GM12878 (cell line): ENCODE data around the gene AGER. TPM values are rescaled to one million over a fixed set of nuclear protein-coding genes. Genes with fewer than 3 reads are reported as not detected.

Experiments used
- BCL11A ChIP-seq: IDR thresholded peaks from 2 replicates; pipeline ENCODE4 v1.6.1; 2011; ENCODE audit warnings: low read depth, low read length
- BHLHE40 ChIP-seq, 2 experiments: fragments of 450-650 bp in 1 of 2; IDR thresholded peaks; 2 replicates each; pipeline ENCODE4 v1.6.1; 2011 to 2017; ENCODE audit warnings: low read depth in 2 of 2, borderline replicate concordance in 1 of 2, improper control_type of control experiment in 1 of 2, low read length in 1 of 2, mild to moderate bottlenecking in 1 of 2
- CHD1 ChIP-seq: IDR thresholded peaks from 2 replicates; pipeline ENCODE4 v1.6.1; 2012; ENCODE audit warnings: low read depth, low read length, improper control_type of control experiment
- EED ChIP-seq: sonication (generic); IDR thresholded peaks from 2 replicates; pipeline ENCODE4 v1.6.1; 2016; ENCODE audit warnings: antibody characterized with exemption, low read depth
- NBN ChIP-seq: fragments of 450-650 bp; IDR thresholded peaks from 2 replicates; pipeline ENCODE4 v1.6.1; 2016
- NFIC ChIP-seq: IDR thresholded peaks from 2 replicates; pipeline ENCODE4 v1.6.1; 2012; ENCODE audit warnings: low read depth, mild to moderate bottlenecking, inconsistent platforms, low read length, moderate library complexity
- NFXL1 ChIP-seq: fragments of 450-650 bp; IDR thresholded peaks from 2 replicates; pipeline ENCODE4 v1.6.1; 2017; ENCODE audit warnings: antibody characterized with exemption, mild to moderate bottlenecking, borderline replicate concordance
- NR2C1 ChIP-seq: fragments of 450-650 bp; IDR thresholded peaks from 2 replicates; pipeline ENCODE4 v1.6.1; 2017; ENCODE audit warnings: antibody characterized with exemption, mild to moderate bottlenecking, moderate library complexity
- PAX8 ChIP-seq: fragments of 450-650 bp; IDR thresholded peaks from 2 replicates; pipeline ENCODE4 v1.6.1; 2017; ENCODE audit warnings: mild to moderate bottlenecking, moderate library complexity
- SP1 ChIP-seq: IDR thresholded peaks from one replicate; pipeline ENCODE4 v1.6.1; 2011; ENCODE audit warnings: low read depth, low read length
- STAT3 ChIP-seq: IDR thresholded peaks from 2 replicates; pipeline ENCODE4 v1.6.1; 2011; ENCODE audit warnings: low read depth, low read length, improper control_type of control experiment
- SUPT20H ChIP-seq: IDR thresholded peaks from 2 replicates; pipeline ENCODE4 v1.6.1; 2011; ENCODE audit warnings: low read depth, mild to moderate bottlenecking, low read length, moderate library complexity, borderline replicate concordance; ENCODE audit not compliant: control insufficient read depth
- ZNF384 ChIP-seq: IDR thresholded peaks from 2 replicates; pipeline ENCODE4 v1.6.1; 2012; ENCODE audit warnings: low read depth, mild to moderate bottlenecking, low read length, improper control_type of control experiment, borderline replicate concordance
- polyA plus RNA-seq, 11 experiments: library from polyadenylated mRNA; depleted of rRNA in 4 of 11; unstranded in 6 of 11; stranded (reverse) in 5 of 11; fragments of >200 nt; fragmentation: Nextera tagmentation in 4 of 11; fragmentation: Illumina TruSeq in 1 of 11; extraction: Ambion mirVana in 4 of 11; extraction: Trizol in 1 of 11; gene quantifications; 1 replicate in 1 of 11; 2 replicates in 10 of 11; pipeline versions ENCODE4 v1.2.1 to v1.2.3, GENCODE V29; 2011 to 2016; ENCODE audit warnings: inconsistent platforms in 2 of 11, missing spikeins in 2 of 11, low read depth in 1 of 11
- total RNA-seq, 4 experiments: library from RNA; depleted of rRNA in 3 of 4; stranded (reverse); fragments of >200 nt in 3 of 4; fragmentation: Illumina TruSeq in 1 of 4; extraction: Trizol in 1 of 4; gene quantifications; 2 replicates each; pipeline versions ENCODE4 v1.2.1 to v1.2.3, GENCODE V29; 2013 to 2021
- TF ChIP-seq, protein P1 (sequence below): fragments of 450-650 bp; IDR thresholded peaks from 2 replicates; pipeline ENCODE4 v1.6.1; 2017; ENCODE audit warnings: low read depth, mild to moderate bottlenecking, moderate library complexity
- TF ChIP-seq, protein P2 (sequence below): IDR thresholded peaks from 2 replicates; pipeline ENCODE4 v1.6.1; 2011; ENCODE audit warnings: borderline replicate concordance, low read depth, mild to moderate bottlenecking, moderate library complexity, low read length; ENCODE audit not compliant: insufficient read depth, poor library complexity, severe bottlenecking
- TF ChIP-seq, protein P3 (sequence below): IDR thresholded peaks from 2 replicates; pipeline ENCODE4 v1.6.1; 2011; ENCODE audit warnings: borderline replicate concordance, low read depth, mild to moderate bottlenecking, moderate library complexity, mixed read lengths, low read length; ENCODE audit not compliant: insufficient read depth; ENCODE audit errors: extremely low read length
- TF ChIP-seq, protein P4 (sequence below): fragments of 450-650 bp; IDR thresholded peaks from 2 replicates; pipeline ENCODE4 v1.6.1; 2018; ENCODE audit warnings: mild to moderate bottlenecking, low read depth, moderate library complexity; ENCODE audit not compliant: partially characterized antibody
- TF ChIP-seq, protein P5 (sequence below): fragments of 450-650 bp; IDR thresholded peaks from 2 replicates; pipeline ENCODE4 v1.6.1; 2016; ENCODE audit warnings: mild to moderate bottlenecking
- TF ChIP-seq, protein P6 (sequence below): fragments of 450-650 bp; IDR thresholded peaks from 2 replicates; pipeline ENCODE4 v1.6.1; 2017; ENCODE audit warnings: borderline replicate concordance

Gene AGER
- total and polyA plus RNA-seq, 10 of the 15 experiments (the other 5 are each of a cell fraction or from before 2014, with no cell fraction given), result 1.1 to 18.2 (median 3.9) TPM

DNA sequence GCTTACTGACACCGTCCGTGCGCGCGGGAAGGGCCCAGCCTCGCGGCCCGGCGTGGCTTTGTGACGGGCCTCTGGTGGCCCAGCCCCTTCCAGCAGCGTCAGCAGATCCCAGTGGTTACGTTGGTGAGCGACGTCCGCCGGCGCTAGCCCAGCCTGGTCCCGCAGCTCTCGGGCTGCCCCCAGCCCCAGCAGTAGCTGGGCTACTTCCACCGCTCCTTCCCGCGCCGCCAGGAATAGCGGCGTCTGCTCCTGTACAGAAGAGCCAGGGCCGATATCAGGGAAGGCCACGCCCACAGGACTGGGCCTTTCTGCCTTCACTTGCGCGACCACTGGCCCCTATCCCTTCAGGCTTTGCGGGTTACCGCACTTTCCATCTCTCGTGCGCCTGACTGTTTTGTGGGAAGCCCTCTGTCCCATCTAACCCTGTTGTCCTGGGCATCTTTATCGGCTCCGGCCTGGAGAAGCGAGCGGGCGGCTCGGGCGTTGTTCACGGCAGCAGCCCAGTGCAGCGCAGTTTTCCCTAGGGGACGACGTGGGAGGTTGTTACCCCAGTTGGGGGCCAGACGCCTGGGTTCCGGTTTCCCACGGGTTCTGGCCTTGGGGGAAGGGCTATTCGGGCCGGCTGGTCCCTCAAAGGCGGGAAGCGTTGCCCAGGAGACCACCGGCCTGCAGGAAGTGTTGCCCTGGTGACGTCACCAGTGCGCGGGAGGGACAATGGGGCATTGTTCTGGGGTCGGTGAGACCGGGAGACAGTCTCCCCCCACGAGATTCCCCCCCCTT is 12.0 kb upstream of the AGER start (continued):
- TF ChIP-seq ZNF384 (no peak), SP1 (peak; percentile 44), PAX8 (no peak), NBN (peak; percentile 100), NR2C1 (no peak), EED (peak; percentile 81), NFXL1 (no peak), BHLHE40 (IDR thresholded peaks at IDR 0.05; ENCODE audit: borderline replicate concordance in 1 of 2, low read depth in 2 of 2, low read length in 1 of 2) (peak; percentile 76 to 91; a peak in 3 of 4 replicates), BCL11A (peak; percentile 40; the same call in 1 of the 2 replicates), STAT3 (no peak), NFIC (no peak), SUPT20H (no peak), CHD1 (no peak)
- TF ChIP-seq, protein P1, sequence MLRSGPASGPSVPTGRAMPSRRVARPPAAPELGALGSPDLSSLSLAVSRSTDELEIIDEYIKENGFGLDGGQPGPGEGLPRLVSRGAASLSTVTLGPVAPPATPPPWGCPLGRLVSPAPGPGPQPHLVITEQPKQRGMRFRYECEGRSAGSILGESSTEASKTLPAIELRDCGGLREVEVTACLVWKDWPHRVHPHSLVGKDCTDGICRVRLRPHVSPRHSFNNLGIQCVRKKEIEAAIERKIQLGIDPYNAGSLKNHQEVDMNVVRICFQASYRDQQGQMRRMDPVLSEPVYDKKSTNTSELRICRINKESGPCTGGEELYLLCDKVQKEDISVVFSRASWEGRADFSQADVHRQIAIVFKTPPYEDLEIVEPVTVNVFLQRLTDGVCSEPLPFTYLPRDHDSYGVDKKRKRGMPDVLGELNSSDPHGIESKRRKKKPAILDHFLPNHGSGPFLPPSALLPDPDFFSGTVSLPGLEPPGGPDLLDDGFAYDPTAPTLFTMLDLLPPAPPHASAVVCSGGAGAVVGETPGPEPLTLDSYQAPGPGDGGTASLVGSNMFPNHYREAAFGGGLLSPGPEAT, result peak; percentile 78
- TF ChIP-seq, protein P2, sequence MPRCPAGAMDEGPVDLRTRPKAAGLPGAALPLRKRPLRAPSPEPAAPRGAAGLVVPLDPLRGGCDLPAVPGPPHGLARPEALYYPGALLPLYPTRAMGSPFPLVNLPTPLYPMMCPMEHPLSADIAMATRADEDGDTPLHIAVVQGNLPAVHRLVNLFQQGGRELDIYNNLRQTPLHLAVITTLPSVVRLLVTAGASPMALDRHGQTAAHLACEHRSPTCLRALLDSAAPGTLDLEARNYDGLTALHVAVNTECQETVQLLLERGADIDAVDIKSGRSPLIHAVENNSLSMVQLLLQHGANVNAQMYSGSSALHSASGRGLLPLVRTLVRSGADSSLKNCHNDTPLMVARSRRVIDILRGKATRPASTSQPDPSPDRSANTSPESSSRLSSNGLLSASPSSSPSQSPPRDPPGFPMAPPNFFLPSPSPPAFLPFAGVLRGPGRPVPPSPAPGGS, result peak; percentile 84
- TF ChIP-seq, protein P3, sequence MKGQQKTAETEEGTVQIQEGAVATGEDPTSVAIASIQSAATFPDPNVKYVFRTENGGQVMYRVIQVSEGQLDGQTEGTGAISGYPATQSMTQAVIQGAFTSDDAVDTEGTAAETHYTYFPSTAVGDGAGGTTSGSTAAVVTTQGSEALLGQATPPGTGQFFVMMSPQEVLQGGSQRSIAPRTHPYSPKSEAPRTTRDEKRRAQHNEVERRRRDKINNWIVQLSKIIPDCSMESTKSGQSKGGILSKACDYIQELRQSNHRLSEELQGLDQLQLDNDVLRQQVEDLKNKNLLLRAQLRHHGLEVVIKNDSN, result no peak
- TF ChIP-seq, protein P4, sequence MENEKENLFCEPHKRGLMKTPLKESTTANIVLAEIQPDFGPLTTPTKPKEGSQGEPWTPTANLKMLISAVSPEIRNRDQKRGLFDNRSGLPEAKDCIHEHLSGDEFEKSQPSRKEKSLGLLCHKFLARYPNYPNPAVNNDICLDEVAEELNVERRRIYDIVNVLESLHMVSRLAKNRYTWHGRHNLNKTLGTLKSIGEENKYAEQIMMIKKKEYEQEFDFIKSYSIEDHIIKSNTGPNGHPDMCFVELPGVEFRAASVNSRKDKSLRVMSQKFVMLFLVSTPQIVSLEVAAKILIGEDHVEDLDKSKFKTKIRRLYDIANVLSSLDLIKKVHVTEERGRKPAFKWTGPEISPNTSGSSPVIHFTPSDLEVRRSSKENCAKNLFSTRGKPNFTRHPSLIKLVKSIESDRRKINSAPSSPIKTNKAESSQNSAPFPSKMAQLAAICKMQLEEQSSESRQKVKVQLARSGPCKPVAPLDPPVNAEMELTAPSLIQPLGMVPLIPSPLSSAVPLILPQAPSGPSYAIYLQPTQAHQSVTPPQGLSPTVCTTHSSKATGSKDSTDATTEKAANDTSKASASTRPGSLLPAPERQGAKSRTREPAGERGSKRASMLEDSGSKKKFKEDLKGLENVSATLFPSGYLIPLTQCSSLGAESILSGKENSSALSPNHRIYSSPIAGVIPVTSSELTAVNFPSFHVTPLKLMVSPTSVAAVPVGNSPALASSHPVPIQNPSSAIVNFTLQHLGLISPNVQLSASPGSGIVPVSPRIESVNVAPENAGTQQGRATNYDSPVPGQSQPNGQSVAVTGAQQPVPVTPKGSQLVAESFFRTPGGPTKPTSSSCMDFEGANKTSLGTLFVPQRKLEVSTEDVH, result peak; percentile 84
- TF ChIP-seq, protein P5, sequence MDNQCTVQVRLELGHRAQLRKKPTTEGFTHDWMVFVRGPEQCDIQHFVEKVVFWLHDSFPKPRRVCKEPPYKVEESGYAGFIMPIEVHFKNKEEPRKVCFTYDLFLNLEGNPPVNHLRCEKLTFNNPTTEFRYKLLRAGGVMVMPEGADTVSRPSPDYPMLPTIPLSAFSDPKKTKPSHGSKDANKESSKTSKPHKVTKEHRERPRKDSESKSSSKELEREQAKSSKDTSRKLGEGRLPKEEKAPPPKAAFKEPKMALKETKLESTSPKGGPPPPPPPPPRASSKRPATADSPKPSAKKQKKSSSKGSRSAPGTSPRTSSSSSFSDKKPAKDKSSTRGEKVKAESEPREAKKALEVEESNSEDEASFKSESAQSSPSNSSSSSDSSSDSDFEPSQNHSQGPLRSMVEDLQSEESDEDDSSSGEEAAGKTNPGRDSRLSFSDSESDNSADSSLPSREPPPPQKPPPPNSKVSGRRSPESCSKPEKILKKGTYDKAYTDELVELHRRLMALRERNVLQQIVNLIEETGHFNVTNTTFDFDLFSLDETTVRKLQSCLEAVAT, result peak; percentile 96
- TF ChIP-seq, protein P6, sequence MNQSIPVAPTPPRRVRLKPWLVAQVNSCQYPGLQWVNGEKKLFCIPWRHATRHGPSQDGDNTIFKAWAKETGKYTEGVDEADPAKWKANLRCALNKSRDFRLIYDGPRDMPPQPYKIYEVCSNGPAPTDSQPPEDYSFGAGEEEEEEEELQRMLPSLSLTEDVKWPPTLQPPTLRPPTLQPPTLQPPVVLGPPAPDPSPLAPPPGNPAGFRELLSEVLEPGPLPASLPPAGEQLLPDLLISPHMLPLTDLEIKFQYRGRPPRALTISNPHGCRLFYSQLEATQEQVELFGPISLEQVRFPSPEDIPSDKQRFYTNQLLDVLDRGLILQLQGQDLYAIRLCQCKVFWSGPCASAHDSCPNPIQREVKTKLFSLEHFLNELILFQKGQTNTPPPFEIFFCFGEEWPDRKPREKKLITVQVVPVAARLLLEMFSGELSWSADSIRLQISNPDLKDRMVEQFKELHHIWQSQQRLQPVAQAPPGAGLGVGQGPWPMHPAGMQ, result no peak
